AG08396 (cell line): ENCODE results near the gene ZAP70.
"Not testable (repeated sequence)": the region's sequence is repeated elsewhere in the genome, so short reads cannot be mapped to it uniquely, and the experiment has no call there.

Source experiments
- DNase-seq: peaks from one replicate; pipeline ENCODE4 v3.0.0; 2012; ENCODE audit warnings: low spot score, mixed read lengths

The ZAP70 gene

GRCh38 chr2:97698530-97698929 lies 14.8 kb upstream of the ZAP70 start:
- DNase-seq = no peak

- DNase-seq = peak; percentile 68
Observed at GRCh38 chr2:97699765-97700444, 13.5 kb upstream of the ZAP70 start.

DNA sequence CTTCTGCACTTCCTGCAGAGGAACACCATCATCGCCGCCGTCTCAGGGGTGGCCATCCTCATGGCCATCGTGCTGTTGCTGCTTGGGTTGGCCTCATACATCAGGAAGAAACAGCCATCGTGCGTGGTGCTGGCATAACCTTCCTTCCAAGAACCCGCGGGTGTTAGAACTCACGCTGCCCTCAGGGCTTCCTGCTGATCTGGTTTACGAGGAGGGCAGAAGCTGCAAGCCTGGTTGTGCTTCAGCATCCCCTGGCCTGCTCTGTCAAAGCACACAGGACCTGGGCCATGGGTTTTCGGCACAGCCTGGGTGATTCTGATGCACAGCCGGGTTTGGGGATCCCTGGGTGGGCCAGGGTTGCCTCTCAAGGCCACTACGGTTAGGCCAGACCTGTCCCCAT lies 12.2 kb upstream of the ZAP70 start:
- DNase-seq = no peak

DNA sequence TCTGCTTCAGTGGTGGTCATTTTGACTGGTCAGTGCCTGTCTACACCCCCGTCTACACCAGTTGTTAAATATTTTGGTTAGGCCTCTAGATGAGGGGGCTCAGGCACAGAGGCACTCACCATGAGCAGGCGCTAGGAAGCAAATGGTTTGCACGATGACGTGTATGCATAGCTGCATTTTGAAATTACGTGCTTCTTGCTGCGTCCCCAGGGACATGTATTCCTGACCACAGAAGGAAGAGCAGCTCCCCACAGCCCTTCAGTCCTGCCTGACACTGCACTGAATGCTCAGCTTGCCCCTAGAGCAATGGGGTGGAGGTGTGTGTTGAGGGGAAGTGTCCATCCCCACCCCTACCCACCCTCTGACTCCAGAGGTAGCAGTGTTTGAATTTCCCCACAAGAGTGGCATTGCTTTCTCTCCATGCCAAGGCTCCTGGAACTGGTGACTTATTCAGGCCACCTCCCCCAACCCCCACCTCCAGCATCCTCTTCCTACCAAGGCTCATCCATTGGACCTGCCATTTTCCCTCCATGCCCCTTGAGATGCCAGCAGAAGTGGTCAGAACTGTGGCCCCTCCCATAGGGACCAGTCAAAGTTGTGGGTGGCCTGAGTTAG lies 11.4 kb upstream of the ZAP70 start:
- no peak for DNase-seq

- no peak for DNase-seq
Observed at GRCh38 chr2:97702731-97703470, 10.5 kb upstream of the ZAP70 start.

GRCh38 chr2:97703741-97704140 lies 9.6 kb upstream of the ZAP70 start:
- DNase-seq = no peak

- DNase-seq = no peak
Observed at GRCh38 chr2:97704989-97705388, 8.4 kb upstream of the ZAP70 start.

DNA sequence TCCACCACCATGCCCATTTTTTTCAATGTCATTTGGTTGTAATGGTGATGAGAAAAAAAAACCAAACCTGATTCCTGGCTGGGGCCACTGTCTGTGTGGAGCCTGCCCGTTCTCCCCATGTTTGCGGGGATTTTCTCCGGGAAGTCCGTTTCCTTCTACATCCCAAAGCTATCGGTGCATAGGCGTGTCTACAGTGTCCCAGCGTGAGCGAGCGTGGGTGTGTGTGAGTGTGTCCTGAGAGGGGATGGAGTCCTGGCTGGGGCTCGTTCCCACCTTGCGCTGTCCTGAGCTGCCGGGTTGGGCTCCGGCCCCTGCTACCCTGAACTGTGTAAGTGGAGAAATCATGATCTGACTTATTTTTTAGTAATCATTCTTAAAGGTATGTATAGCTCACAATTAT lies 7.3 kb upstream of the ZAP70 start:
- no peak for DNase-seq

DNA sequence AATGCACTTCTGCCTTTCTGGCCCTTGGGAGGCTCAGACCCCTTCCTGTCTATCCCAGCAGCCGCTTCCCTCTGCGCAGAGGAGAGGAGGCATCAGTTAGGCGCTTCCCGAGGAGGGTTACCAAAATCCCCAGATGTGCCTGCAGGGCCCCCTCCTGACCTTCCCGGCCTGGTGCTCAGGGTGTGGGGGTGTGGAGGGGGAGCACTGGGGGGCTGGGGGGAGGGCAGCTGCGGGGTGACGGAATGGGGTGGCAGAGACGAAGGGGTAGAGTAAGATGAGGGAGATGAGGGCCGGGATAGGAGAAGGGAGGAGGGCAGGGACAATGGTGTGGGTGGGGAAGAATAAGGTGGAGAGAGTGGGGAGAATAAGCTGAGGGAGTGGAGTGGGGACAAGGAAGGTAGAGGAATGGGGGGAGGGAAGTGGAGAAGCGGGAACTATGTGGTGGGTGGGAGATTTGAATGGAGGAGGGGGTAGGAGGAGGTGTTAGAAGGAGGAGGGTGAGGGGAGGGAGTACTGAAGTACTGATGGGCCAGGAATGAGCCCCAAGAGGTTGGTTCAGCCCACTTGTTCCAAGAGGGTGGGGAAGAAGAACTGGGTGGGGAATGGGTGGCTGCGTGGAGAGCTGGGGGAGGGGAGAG lies 6.5 kb upstream of the ZAP70 start:
- DNase-seq = no peak

- no peak for DNase-seq
Observed at GRCh38 chr2:97707362-97708047, 5.9 kb upstream of the ZAP70 start.

DNA sequence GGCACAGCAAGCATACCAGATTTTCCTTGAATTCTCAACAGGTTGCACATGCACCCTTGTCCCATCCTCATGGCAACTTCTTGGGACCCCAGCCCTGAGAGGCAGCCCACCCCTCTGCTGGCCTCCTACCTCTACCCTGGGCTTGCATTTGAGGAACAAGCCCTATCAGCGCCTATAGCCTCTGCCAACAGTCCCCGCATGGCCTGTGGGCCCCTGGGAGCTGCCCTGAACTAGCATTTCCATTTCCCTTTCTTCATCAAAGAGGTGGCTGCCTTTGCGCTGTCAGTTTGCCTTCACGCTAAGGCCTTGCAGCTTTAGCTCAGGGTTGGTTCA lies 5.4 kb upstream of the ZAP70 start:
- DNase-seq = no peak

DNA sequence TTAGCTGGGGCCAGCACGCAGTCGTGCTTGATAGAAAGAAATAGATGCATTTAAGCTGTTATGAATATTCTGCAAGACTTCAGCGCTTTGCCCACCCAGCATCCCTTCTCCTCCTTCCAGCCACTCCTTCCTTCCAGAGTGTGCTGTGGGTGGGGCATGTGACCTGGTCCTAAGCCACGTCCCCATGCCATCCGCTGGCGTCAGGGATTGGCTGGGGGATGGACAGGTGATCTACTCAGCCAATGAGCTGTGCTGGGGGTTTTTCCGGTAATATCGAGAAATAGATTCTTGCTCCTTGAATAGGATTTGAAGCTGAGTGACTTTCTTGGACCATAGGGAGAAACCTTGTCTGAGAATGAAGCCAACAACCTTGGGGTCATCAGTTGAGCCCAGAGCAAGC lies 4.8 kb upstream of the ZAP70 start:
- no peak for DNase-seq

DNA sequence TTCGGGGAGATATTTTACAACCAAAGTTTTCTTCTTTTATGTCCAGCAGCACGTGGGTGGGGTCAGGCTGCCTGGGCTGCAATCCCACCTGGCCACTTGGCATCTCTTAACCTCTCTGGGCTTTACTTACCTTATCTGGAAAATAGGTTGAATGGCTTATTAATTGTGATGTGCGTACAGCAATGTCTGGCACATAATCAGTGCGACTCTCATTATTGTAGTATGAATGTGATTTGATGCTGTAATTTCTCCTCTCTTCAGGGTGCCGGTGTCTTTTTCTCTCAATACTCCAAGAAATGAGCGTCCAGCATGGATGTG lies 2.0 kb upstream of the ZAP70 start:
- DNase-seq = no peak

- not testable (repeated sequence) for DNase-seq
Observed at GRCh38 chr2:97712175-97712574, 1.2 kb upstream of the ZAP70 start.

- no peak for DNase-seq
Observed at GRCh38 chr2:97712693-97713295, 582 bp upstream of the ZAP70 start.

GRCh38 chr2:97714084-97714949 lies 941 bp downstream of the ZAP70 start:
- no peak for DNase-seq

- DNase-seq = no peak
Observed at GRCh38 chr2:97714950-97715652, 1.7 kb downstream of the ZAP70 start.

DNA sequence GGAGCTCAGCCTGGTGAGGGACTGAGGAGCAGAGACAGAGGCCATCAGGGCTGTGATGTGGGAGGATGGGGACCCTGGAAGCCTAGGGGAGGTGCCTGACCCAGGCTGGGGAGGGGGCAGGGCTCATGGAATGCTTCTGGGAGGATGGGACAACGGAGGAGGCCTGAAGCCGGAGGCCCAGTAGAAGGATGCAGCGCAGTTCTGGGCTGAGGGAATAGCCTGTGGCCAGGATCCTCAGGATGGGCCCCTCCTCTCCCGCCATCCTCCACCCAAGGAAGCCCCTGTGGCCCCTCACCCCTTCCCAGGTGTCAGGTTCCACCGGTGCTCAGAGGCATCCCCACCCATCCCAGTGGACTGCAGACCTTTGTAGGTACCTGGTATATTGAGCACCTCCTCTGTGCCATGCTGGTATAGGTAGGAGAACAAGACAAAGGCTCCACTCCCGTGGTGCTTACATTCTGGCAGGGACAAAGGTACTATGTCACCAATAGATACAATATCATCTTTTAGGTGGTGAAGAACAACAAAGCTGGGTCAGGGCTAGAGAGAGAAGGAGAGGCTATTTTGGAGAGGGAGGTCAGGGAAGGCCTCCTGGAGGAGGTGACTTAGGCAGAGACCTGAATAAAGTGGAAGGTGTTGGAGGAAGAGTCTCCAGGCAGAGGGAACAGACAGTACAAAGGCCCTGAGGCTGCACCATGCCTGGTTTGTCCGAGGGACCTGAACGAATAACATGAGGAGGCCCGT lies 2.7 kb downstream of the ZAP70 start:
- DNase-seq = no peak

GRCh38 chr2:97716695-97717612 lies 3.6 kb downstream of the ZAP70 start:
- no peak for DNase-seq
